GM19099 (cell line): Measurements from ENCODE around the gene DDIT3.

Source experiments
- POLR2A ChIP-seq: IDR thresholded peaks from 3 replicates; pipeline ENCODE4 v1.6.1; 2011; ENCODE audit warnings: low read depth; ENCODE audit not compliant: insufficient read length; ENCODE audit errors: extremely low read depth

The DDIT3 gene, protein sequence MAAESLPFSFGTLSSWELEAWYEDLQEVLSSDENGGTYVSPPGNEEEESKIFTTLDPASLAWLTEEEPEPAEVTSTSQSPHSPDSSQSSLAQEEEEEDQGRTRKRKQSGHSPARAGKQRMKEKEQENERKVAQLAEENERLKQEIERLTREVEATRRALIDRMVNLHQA

DNA sequence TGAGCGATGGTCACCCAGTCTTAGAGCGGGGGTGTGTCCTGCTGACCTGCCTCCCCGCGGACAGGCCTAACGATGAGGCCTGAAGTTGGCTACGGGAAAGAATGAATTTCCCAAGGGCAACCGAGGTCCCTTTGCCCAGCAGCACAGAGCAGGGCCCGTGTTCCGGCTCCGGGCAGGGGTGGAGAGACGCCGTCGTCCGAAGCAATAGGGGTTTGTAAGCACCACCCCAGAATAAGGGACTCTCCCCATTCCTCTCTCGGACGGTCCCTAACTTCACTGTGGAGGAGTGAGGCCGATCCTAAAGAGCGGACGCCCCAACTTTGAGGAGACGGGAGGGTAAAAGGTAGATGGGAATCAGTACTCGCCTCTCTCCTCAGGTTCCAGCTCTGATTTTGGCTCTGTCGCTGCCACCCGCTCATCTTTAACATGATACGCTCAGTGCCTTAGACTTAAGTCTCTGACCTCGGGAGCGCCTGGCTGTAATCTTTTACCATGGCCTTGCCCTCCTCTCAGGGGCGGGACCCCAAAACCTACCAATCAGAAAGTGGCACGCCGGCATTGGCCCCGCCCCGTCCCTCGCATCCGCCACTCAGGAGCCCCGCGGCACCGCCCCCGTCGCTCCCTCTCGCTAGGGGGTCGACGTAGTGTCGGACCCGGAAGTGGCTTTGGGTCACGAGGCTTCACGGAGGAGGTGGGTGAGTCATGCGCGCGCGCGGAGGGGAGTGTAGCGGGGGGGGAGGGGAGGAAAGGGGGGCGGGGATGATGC, at the start of gene DDIT3:
DDIT3 (minus strand) TSS at position 462 of the 766 bp plus-strand sequence. CDS start 3,108 bp downstream, outside the sequence.
- TF ChIP-seq POLR2A: peak; percentile 99

DNA sequence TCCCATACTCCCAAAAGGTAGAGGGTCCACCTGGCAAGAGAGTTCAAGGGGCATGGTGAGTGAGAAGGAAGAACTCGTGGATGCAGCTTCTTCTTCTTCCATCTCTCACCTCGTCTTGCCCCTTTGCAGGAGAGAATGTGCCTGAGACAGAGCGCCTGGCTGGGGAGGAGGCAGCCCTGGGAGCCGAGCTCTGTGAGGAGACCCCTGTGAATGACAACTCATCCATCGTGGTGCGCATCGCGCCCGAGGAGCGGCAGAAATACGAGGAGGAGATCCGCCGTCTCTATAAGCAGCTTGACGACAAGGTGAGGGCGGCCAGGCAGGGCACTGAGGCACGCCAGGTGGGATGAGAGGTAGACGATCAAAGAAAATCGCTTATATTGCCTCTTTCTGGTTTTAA, 49.5 kb upstream of the DDIT3 start:
- no peak for TF ChIP-seq POLR2A

GRCh38 chr12:57568838-57569237, 48.5 kb upstream of the DDIT3 start:
- no peak for TF ChIP-seq POLR2A

GRCh38 chr12:57564178-57564740, 43.9 kb upstream of the DDIT3 start:
- TF ChIP-seq POLR2A: no peak

GRCh38 chr12:57563358-57563757, 43.0 kb upstream of the DDIT3 start:
- TF ChIP-seq POLR2A: no peak

DNA sequence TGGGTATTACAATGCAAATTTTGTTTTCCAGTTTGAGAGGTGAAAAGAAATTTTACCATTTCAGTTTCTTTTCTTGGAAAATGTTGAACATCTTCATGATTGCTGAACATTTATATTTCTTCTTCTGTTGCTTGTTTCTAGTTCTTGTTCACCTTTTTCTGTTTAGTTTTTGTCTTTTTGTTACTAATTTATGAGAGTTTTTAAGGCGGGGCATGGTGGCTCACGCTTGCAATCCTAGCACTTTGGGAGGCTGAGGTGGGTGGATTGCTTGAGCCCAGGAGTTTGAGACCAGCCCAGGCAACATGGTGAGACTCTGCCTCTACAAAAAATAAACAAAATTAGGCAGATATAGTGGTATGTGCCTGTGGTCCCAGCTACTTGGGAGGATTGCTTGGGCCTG, 40.2 kb upstream of the DDIT3 start:
- no peak for TF ChIP-seq POLR2A

DNA sequence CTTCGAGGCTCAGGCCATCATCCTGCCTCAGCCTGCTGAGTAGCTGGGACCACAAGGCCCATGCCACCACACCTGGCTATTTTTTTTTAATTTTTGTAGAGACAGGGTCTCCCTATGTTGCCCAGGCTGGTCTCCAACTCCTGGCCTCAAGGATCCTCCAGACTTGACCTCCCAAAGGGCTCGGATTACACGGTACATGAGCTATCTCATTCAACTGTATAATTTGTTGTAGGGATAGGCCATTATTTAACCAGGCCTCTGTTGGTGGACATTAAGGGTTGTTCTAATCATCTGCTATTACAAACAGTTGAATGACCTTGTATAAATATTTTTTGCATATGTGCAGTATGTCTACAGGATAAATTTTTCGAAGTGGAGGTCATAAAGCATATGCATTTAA, 38.5 kb upstream of the DDIT3 start:
- no peak for TF ChIP-seq POLR2A

GRCh38 chr12:57554897-57555296, 34.6 kb upstream of the DDIT3 start:
- no peak for TF ChIP-seq POLR2A

GRCh38 chr12:57554453-57554852, 34.1 kb upstream of the DDIT3 start:
- TF ChIP-seq POLR2A: no peak

DNA sequence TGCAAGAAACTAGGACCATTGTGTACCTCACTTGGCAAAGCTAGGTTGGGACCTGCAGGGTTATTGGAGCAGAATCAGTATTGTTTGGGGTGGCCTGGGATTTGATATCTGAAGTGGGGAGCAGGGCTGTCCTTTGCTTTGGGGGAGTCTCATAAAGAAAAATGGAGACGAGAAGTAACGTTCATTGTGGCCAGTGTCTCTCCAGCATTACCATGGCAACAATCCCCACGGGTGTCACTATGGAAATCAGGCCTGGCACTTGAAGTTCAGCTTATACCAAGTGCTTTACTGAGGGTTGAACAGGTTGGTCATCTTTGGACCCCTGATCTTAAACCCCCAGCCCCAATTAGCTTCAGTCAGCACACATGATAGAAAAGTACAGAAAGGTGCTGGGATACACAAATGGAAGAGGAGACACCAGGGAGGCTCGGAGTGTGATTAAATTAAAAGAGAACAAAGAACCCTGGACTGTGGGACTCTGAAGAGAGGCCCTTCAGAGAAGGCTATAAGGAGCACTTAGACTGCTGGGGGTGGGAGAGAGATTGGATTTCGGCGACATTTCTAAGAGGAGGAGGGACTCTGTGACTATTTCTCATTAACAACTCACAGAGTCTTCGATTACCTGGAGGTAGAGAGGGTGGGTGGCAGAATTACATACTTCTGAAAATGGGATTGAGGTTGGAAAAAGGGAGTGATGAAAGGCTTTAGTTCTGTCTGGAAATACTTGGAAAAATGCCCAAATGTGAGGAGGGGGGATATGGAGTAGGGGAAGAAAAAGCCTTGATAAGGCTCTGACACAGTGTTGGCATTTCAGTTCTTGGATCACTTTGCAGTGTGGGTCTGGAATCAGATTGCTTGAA, 33.3 kb upstream of the DDIT3 start:
- no peak for TF ChIP-seq POLR2A

DNA sequence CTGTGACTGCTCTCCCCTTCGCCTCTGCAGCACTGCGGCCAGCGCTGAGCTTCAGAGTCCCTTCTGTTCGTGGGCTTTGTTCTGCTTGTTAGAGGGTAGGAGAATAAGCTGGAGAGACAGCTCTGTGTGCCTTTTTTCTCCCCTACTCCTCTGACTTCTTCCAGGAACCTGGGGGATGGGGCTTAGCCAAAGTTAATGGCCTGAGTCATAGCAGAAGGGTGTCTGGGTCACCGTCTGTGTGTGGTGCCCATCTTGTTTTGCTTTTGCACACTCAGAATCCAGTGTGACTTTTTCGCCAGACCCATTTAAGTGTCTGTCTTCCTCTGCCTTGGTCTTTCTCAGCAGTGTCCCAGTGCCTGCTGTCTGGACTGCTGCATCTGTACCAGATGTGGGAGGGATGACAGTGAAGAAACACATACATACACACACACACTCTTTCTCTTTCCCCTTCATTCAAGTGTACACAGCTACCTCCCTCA, 32.6 kb upstream of the DDIT3 start:
- no peak for TF ChIP-seq POLR2A

DNA sequence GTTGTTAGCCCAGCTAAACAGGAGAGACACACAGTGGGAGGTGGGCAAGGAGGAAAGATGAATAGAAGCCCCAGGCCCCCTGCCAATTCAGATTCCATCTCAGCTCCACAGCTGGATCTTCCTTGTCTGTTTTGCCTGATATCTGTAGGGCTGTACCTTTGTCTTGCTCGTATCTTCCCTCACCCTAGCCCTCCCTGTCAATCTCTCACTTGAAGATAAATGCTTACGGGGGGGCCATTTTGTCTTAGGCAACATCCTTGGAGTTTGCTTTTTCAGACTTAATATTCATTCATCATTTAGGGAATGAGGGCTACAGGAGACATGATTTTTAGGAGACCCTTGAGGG, 32.0 kb upstream of the DDIT3 start:
- no peak for TF ChIP-seq POLR2A

DNA sequence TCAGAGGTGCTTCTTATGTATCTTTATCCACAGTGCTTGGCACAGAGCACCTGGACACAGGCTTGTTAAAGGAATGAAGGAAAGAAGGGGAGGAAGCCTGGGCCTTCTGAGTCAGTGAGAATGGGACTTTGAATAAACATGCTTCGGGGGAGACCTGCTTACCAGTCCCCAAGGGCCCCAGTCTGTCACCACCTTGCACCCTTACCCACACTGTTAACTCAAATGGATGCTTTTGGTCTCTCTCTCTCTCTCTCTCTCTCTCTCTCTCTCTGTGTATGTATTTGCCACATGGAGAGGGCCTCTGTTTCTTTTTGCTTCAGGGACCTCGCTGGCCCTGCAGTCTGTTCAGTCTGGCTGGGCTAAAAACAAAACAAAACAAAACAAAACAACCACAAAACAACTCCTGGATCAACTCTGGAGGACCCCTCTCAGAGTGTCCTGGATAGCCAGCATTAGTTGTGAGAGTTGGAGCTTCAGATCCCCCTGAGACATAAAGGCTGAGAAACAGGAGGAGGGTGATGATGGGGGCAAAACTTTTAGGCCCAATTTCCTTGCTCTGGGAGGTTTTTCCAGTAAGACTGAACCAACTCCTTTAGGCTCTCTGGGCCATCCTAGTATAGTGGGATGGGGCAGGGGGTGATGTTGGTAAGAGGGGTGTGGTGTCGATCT, 31.5 kb upstream of the DDIT3 start:
- TF ChIP-seq POLR2A: no peak

DNA sequence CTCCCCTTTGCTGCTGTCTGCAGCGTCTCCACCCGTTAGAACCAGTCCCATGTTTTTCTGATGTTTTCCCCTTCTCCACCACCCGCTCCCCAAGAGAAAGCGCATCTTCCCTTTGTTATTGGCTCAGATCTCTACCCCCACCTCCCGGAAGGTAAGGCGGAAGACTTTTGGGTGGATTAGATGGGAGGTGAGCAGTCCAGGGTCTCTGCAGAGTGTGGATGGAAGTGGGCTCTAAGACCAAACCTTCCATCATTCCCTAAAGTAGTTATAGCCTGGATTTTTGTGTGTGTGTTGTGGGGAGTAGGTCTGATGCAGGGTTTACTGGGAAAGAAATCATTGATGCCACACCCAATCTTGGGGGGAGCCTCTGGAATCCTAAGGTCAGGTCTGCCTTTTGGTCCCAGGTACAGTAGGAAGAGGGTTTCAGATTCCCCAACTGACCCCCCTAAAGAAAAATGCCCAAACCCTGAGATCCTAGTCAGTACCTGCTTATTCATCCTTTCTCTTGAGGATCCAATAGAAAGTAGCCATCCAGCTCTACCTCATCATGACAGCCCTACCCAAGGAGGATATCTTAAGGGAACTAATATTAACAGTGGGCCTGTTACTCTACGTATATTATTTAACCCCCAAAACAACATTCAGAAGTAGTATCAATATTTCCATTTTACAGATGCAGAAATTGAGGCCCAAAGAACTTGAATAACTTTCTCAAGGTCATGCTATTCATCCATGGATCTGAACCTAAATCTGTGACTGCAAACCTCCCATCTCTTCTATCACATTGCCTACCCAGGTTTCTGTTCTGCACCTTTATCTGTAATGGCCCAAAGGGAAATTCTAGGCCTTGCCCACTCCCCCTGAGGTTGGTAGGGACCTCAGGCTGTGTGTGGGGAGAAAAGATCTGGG, 30.6 kb upstream of the DDIT3 start:
- TF ChIP-seq POLR2A: no peak
